Activated T-cell treated with anti-CD3 and anti-CD28 coated beads, Interleukin-2, amount 50 U/mL, for 72 hours (primary cell): Measurements from ENCODE around the gene PBXIP1. TPM values are rescaled to one million over a fixed set of nuclear protein-coding genes. Genes with fewer than 3 reads are reported as not detected.

Experiments used
- ATAC-seq, 2 donors: fragments of 150-1000 bp; cut with Tn5 transposase; replicated peaks in 1 of 2; 2 replicates each; pipeline ENCODE4 v1.10.0; 2021; ENCODE audit warnings: moderate library complexity in 2 of 2, mild to moderate bottlenecking in 1 of 2
- DNase-seq, 2 donors: peaks; one replicate each; pipeline ENCODE4 v3.0.0; 2021 to 2022; ENCODE audit warnings: mixed read lengths in 1 of 2
- H3K27ac Mint-ChIP-seq: one replicate; pipeline ENCODE4 v1.8.0; 2022; ENCODE audit warnings: mild to moderate bottlenecking, moderate library complexity, mixed read lengths
- H3K27me3 Mint-ChIP-seq: one replicate; pipeline ENCODE4 v1.8.0; 2022; ENCODE audit warnings: low read depth, mixed read lengths
- H3K36me3 Mint-ChIP-seq, 2 donors: one replicate each; pipeline ENCODE4 v1.8.0; 2022; ENCODE audit warnings: mixed read lengths in 2 of 2, mild to moderate bottlenecking in 1 of 2; ENCODE audit not compliant: insufficient read depth in 2 of 2
- H3K4me1 Mint-ChIP-seq: one replicate; pipeline ENCODE4 v1.8.0; 2022; ENCODE audit warnings: low read depth, mixed read lengths
- H3K4me3 Mint-ChIP-seq, 2 donors: one replicate each; pipeline ENCODE4 v1.8.0; 2022; ENCODE audit warnings: mild to moderate bottlenecking in 2 of 2, mixed read lengths in 2 of 2, moderate library complexity in 2 of 2
- H3K9me3 Mint-ChIP-seq, 2 donors: one replicate each; pipeline ENCODE4 v1.8.0; 2022; ENCODE audit warnings: mixed read lengths in 2 of 2
- total RNA-seq, 2 donors: library from RNA; stranded (reverse); gene quantifications; one replicate each; pipeline ENCODE4 v1.2.3, GENCODE V29; 2022

PBXIP1 gene
- total RNA-seq, 2 donors from 2014 or later, result 28.0 to 48.0 TPM

DNA sequence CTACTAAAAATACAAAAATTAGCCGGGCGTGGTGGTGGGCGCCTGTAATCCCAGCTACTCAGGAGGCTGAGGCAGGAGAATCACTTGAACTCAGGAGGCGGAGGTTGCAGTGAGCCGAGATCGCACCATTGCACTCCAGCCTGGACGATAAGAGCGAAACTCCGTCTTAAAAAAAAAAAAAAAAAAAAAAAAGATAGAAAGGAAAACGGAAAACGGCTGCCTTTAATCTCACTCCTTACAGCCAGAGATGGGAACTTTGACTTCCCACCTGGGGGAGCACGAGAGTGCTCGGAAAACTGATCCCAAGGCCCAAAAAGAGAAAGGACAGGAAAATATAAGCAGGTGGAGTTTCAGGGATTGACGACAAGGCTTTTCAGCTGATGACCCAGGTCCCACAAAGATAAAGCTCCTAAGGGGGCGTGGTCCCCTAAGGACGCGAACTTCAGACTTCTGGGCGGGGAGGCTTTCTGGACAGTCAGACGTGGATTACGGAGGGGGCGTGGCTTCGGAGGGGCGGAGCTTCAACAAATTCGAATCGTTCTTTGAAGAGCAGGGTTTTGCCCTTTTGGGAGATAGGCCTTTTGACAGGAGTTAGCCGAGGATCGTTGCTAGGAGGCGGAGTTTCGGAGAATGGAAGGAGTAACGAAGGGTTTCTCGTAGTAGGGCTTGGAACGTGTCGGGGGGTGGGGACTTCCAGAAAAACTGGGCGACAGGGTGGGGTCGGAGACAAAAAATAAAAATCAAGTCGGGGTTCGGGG is 17.6 kb upstream of the PBXIP1 start:
- ATAC-seq (peak; percentile 26 to 30), DNase-seq (peak; percentile 95 to 97)
- H3K4me3 Mint-ChIP-seq, result no peak overlapping the region
- H3K36me3 Mint-ChIP-seq, result peaks cover 0 to 4% of the 10 kb centered on the region in 2 donors
- H3K4me1 Mint-ChIP-seq, result peaks cover 41% of the 10 kb centered on the region
- H3K27me3 Mint-ChIP-seq, result no peaks in the 10 kb centered on the region
- H3K27ac Mint-ChIP-seq, result no peak overlapping the region
- no peaks in the 10 kb centered on the region for H3K9me3 Mint-ChIP-seq

DNA sequence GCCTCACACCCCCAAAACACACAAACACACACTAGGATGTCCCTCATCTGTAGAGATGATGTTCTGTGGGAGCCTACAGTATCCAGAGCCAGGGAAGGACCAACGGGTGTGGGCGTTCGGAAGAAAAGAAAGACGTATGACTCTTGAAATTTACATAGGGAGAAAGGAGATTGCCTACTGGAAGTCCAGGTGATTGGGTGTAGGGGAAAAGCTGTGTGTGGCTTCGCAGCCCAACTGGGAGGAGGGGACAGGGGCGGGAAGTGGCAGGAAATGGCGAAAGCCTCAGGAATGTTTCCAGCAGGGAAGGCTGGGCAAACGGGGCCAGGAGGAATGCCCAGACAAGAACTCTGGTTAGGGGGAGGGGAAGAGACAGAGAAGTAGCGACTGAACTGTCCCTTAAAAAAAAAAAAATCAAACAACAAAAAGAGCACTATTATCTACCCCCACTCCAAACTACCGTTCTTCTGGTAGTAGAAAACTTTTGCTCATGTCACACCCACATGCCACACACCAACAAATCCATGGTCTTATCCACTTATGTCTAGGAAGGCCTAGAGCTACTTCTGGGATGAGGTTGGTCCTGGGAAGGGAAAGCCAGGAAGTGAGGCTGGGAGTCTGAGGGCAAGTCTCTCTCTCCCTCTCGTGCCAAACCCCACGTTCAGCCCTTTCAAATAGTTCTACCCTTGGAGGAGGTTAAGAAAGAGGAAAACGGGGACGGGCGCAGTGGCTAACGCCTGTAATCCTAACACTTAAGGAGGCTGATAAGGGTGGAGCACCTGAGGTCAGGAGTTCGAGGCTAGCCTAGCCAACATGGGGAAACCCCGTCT is 16.8 kb upstream of the PBXIP1 start:
- H3K27ac Mint-ChIP-seq, result peak overlapping the region; percentile 51
- ATAC-seq, result no peak

DNA sequence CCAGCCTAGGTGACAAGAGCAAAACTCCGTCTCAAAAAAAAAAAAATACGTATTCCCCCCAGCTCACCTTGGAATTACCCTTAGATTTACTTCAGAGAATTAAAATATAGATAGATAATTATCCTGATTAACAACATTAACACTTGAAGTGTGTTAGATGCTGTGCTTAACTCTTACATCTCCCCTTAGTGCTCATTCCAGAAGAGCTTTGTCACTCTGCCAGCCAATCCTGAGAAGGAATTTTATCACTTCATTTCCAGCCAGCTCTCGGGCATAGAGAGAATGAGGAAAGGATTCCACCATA is 16.3 kb upstream of the PBXIP1 start:
- DNase-seq (no peak), ATAC-seq (no peak)
- Mint-ChIP-seq H3K36me3 (peaks cover 4% of the 10 kb centered on the region in 2 donors), H3K27me3 (no peaks in the 10 kb centered on the region), H3K4me3 (no peak overlapping the region), H3K9me3 (no peaks in the 10 kb centered on the region), H3K4me1 (peaks cover 44% of the 10 kb centered on the region), H3K27ac (peak overlapping the region; percentile 17)

More for the DNA sequence above, 16.8 kb upstream of the PBXIP1 start:
- Mint-ChIP-seq H3K27me3 (no peaks in the 10 kb centered on the region), H3K4me3 (no peak overlapping the region), H3K4me1 (peaks cover 44% of the 10 kb centered on the region), H3K36me3 (peaks cover 4% of the 10 kb centered on the region in 2 donors), H3K9me3 (no peaks in the 10 kb centered on the region)
- DNase-seq, result no peak

DNA sequence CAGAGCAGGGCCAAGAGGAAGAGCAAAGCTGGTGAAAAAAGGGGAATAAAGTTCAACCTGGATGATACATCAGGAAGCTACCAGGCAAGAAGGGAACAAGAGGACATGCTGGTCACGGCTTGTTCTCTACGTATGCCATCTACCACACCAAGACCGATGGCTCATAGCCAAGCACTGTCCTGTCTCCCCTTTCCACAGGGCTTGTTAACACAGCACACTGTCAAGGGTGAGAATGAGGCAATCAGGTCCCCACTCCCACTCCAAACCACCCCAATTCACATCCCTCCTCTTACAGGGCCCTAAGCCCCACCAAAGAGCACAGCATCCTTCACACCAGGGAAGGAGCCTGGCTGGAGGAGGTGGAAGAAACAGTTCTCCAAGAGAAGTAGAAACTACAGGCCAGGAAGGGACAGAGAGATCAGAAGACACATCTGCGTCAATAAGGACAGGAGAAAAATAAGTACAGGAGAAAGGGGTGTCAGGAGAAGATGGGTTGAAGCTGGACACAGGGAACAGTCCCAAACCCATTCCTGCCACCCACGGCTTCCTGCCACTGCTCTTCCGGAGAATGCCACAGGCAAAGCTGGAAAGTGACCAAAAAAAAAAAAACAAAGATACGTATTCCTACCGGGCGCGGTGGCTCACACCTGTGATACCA is 15.6 kb upstream of the PBXIP1 start:
- peak overlapping the region; percentile 78 for H3K27ac Mint-ChIP-seq
- DNase-seq (no peak), ATAC-seq (no peak)
- peaks cover 44% of the 10 kb centered on the region for H3K4me1 Mint-ChIP-seq
- peaks cover 4% of the 10 kb centered on the region in 2 donors for H3K36me3 Mint-ChIP-seq
- H3K4me3 Mint-ChIP-seq, result peak overlapping the region; percentile 48 to 65
- no peaks in the 10 kb centered on the region for H3K27me3 Mint-ChIP-seq
- H3K9me3 Mint-ChIP-seq, result no peaks in the 10 kb centered on the region

DNA sequence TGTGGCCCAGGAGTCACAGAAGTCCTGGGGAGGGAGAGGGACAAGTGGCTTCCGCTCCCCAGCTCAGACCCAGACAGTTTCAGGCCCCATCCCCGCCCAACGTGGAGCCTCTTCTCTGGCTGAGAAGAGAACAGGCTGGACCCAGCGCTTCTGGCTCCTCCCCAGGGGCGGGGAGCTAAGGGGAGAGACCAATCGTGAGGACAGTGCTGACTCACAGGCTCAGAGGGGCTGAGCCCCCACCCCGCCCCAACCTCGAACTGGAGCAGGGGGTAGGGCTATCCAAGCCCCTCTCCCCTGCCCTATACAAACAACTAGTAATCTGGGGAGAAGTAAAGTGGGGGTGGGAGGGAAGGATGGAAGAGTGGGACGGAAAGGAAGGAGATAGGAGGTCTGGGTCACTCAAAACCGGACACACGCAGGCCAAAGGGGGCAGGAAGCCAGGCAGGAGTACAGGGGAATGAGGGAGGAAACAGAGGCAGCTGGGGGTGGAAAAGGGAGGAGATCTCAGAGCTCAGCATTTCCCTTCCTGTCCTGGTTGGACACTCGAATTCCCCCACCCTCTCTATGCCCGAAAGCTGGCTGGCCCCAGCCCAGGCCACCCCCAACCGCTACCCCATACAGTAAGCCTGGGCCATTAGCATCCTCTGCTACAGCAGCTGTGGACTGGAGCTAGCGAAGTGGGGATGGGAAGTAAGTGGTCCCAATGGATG is 14.9 kb upstream of the PBXIP1 start, which contains the start of gene SHC1:
TSS of gene SHC1 (minus strand) at position 117 of the 710 bp plus-strand sequence. CDS start 221 bp downstream, outside the sequence.
- peaks cover 44% of the 10 kb centered on the region for H3K4me1 Mint-ChIP-seq
- peak in 1 of 2 donors; percentile 17 for ATAC-seq
- DNase-seq, result peak; percentile 67 to 69
- no peaks in the 10 kb centered on the region for H3K27me3 Mint-ChIP-seq
- H3K9me3 Mint-ChIP-seq, result no peaks in the 10 kb centered on the region
- peaks cover 4% of the 10 kb centered on the region in 2 donors for H3K36me3 Mint-ChIP-seq
- H3K27ac Mint-ChIP-seq, result peak within 1 kb of the TSS; percentile 78
- peak within 1 kb of the TSS; percentile 50 to 65 for H3K4me3 Mint-ChIP-seq

DNA sequence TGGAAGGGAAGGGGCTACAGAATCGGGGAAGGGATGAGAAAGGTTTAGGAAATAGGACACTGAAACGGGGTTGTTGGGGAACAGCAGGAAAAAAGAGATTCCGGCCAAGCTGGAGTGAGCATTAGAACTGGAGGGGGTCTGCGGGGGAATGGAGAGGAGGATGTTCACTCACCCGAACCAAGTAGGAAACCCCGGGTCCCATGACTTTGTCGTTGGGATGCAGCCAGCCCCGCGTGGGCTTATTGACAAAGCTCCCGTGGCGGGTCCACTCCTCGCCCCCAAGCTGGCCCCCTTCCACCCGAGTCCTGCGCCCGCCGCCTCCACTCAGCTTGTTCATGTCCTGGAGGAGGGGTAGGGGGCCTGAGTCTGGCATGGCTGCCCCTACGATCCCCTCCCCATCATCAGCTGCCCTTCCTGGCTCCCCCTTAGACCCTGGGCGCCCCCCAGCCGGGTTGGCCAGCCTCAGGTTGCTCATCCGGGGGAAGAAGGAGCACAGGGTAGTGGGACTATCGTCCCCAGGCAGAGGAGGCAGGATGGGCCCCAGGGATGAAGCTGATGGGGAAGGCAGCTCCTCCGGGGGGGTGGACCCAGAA is 14.1 kb upstream of the PBXIP1 start:
- H3K27me3 Mint-ChIP-seq, result no peaks in the 10 kb centered on the region
- H3K9me3 Mint-ChIP-seq, result no peaks in the 10 kb centered on the region
- DNase-seq, result no peak
- ATAC-seq, result no peak
- no peak overlapping the region for H3K4me3 Mint-ChIP-seq
- H3K27ac Mint-ChIP-seq, result no peak overlapping the region
- H3K4me1 Mint-ChIP-seq, result peaks cover 44% of the 10 kb centered on the region
- H3K36me3 Mint-ChIP-seq, result peaks cover 4 to 6% of the 10 kb centered on the region in 2 donors

DNA sequence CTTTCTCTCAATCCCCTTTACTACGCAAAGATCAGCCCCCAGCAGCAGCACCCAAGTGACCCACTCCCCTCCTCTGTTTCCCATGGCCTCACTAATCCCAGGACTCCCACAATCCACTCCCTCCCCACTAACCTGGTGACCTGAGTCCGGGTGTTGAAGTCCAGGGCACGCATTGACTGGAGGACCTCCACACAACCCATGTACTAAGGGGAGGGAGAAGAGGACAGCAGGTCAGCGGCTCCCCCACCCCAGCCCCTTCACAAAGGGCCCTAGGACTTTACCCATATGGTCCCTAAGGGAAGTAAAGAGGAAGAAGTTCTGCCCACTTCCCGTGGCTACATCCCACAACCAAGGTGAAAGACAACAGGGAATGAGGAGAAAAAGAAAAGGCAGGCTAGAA is 13.3 kb upstream of the PBXIP1 start:
- Mint-ChIP-seq H3K4me1 (peaks cover 44% of the 10 kb centered on the region), H3K27me3 (no peaks in the 10 kb centered on the region), H3K4me3 (no peak overlapping the region), H3K36me3 (peaks cover 4 to 6% of the 10 kb centered on the region in 2 donors), H3K9me3 (no peaks in the 10 kb centered on the region), H3K27ac (peak overlapping the region; percentile 31)
- ATAC-seq (no peak), DNase-seq (no peak)

DNA sequence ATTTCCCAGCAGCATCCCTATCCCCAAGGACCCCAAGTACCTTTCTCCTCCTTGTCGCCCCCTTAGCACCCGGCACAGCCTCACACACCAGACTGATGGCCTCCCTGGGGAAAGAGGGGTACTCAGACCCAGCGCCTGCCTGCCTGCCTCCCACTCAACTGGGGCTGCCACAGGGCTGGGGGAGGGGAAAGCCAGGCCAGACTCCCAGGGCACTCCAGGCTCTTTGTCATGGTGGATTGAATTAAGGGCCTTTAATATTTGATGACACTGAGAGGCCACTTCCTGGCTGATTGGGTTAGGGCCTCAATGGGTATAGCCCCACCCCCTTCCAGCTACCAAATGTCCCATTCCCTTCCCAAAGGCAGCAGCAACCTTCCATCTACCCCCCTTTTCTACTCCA is 12.8 kb upstream of the PBXIP1 start:
- no peak for ATAC-seq
- Mint-ChIP-seq H3K36me3 (peaks cover 4 to 6% of the 10 kb centered on the region in 2 donors), H3K4me1 (peaks cover 47% of the 10 kb centered on the region), H3K9me3 (no peaks in the 10 kb centered on the region), H3K27me3 (no peaks in the 10 kb centered on the region), H3K27ac (no peak overlapping the region), H3K4me3 (no peak overlapping the region)
- DNase-seq, result no peak

DNA sequence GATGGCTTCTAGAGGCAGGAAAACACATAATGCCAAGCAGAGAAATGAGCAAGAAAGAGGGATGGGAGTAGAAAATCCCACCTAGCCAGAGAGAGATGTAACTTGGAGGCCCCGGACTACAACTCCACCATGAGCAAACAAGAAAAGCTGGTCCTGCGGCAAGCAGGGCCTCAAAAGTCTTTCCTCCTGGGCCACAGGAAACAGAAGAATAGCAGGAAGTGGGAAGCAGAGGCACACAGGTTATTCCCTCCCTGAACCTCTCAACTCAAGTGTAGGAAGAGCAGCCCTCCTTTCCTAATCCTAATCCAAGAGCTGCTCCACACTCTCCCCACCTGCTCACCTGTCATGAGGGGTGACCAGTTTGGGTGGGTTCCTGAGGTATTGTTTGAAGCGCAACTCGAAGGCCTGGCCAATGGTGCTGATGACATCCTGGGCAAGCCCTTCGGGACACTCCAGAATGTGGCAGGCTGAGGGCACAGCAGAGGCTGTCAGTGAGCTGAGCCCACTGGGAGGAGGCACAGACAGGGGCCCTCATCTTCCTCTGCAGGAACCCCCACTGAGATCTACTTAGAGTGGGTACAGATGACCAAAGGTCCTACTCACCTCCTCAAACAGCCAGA is 11.5 kb upstream of the PBXIP1 start:
- ATAC-seq (no peak), DNase-seq (no peak)
- no peaks in the 10 kb centered on the region for H3K27me3 Mint-ChIP-seq
- peaks cover 52% of the 10 kb centered on the region for H3K4me1 Mint-ChIP-seq
- H3K9me3 Mint-ChIP-seq, result no peaks in the 10 kb centered on the region
- H3K36me3 Mint-ChIP-seq, result peaks cover 6% of the 10 kb centered on the region in 2 donors
- no peak overlapping the region for H3K4me3 Mint-ChIP-seq
- no peak overlapping the region for H3K27ac Mint-ChIP-seq

DNA sequence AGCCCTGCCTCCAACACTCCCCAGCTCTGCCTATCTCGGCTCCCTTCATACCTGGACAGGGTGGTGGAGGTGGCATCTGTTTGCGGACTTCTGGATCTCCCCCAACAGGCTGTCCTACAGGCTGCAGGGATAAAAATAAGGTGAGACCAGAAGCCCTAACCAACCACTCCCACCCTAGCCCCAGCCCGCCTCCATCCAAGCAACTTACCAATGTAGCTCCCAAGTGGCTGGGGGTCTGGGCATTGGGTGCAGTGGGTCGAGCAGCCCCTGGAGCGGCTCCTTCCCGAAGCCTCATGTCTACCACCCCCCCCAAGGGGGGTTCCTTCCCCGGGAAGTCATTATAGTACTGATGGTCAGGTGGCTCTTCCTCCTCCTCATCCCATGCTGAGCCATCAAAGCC is 10.2 kb upstream of the PBXIP1 start:
- no peak overlapping the region for H3K27ac Mint-ChIP-seq
- no peaks in the 10 kb centered on the region for H3K9me3 Mint-ChIP-seq

DNA sequence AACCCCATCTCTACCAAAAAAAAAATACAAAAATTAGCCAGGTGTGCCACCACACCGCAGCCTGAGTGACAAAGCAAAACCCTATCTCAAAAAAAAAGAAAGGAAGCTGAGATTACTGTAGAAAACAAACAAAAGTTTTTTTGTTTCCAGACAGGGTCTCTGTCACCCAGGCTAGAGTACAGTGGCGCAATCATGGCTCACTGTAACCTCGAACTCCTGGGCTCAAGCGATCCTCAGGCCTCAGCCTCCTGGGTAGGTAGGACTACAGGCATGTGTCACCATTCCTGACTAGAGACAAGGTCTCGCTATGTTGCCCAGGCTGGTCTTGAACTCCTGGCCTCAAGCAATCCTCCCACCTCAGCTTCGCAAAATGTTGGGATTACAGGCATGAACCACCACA is 8.5 kb upstream of the PBXIP1 start:
- no peak overlapping the region for H3K4me3 Mint-ChIP-seq
- ATAC-seq, result no peak
- no peak for DNase-seq
- peaks cover 47% of the 10 kb centered on the region for H3K4me1 Mint-ChIP-seq
- H3K9me3 Mint-ChIP-seq, result no peaks in the 10 kb centered on the region
- H3K36me3 Mint-ChIP-seq, result peaks cover 4 to 14% of the 10 kb centered on the region in 2 donors
- H3K27ac Mint-ChIP-seq, result no peak overlapping the region
- no peaks in the 10 kb centered on the region for H3K27me3 Mint-ChIP-seq

More for the DNA sequence above, 10.2 kb upstream of the PBXIP1 start:
- ATAC-seq, result no peak
- Mint-ChIP-seq H3K4me3 (no peak overlapping the region), H3K27me3 (no peaks in the 10 kb centered on the region), H3K4me1 (peaks cover 40% of the 10 kb centered on the region), H3K36me3 (peaks cover 4 to 9% of the 10 kb centered on the region in 2 donors)
- no peak for DNase-seq

DNA sequence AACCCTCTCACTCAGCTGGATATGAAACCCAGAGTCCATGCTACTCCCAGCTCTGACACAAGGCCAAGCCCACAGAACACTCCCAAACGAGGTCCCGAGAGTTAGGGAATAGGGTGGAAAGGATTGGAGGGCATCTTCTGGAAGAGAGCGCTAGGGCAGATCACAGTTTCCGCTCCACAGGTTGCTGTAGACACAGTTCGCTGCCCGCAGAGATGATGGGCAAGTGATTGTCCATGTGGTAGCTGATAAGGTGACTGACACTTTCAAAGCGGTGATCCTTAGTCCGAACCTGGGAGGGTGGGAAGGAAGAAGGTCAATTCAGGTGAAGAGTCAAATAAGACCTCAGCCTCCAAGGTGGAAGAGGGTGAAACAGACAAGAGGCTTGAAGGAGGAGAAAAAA is 7.7 kb upstream of the PBXIP1 start:
- Mint-ChIP-seq H3K27ac (no peak overlapping the region), H3K4me3 (no peak overlapping the region), H3K4me1 (peaks cover 43% of the 10 kb centered on the region), H3K9me3 (no peaks in the 10 kb centered on the region), H3K36me3 (peaks cover 4 to 14% of the 10 kb centered on the region in 2 donors), H3K27me3 (no peaks in the 10 kb centered on the region)
- ATAC-seq, result no peak
- no peak for DNase-seq
